ENCODE measurements around the gene LHX6. TPM values are rescaled to one million over a fixed set of nuclear protein-coding genes. Genes with fewer than 3 reads are reported as not detected.

LHX6 gene
- total RNA-seq, 1 experiment from 2014 or later, result 0.62 TPM

DNA sequence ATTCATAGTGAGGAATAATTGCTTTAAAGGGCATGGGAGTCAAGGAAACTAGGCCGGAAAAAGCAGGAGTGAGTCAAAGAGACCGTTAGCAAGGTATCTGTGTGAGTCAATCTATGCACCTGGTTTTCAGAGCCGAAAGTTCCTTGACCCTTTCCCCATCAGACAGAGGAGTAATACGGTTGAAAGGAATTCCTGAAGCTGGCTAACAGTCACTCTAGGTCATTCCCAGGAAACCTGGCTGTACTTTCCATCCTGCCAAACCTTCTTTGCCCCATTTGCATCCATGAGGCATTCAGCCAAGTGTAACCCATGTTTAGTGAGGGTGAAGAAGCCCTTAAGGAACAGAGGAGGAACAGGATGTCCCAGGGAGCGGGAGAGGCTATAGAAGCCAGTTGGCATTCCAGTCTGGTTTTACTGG is 19.7 kb upstream of the LHX6 start:
- DNase-seq (ENCODE audit: low read depth, low spot score) (no peak), ATAC-seq (no peak)
- ChIA-PET POLR2A (no interaction called here), CTCF (no interaction called here)
- no peak for TF ChIP-seq POLR2AphosphoS5 (IDR thresholded peaks at IDR 0.05; ENCODE audit: low read depth, low read length)
- H3K4me1 ChIP-seq (ENCODE audit: control insufficient read depth, insufficient read depth, low read length), result no peaks in the 10 kb centered on the region
- H3K4me3 ChIP-seq (ENCODE audit: low read depth in 2 of 2, low read length in 2 of 2), result no peak overlapping the region
- no TSS peak for BruUV-seq (replicated peaks)
- in situ Hi-C loops (cut with HindIII; ENCODE audit: low pct_unique_long_range_greater_than_20kb, low sequenced_read_pairs), result no loop called here
- intact Hi-C loops (cut with micrococcal nuclease; ENCODE audit: unreplicated experiment), result no loop called here
- H3K9me3 ChIP-seq (ENCODE audit: control insufficient read depth, insufficient read depth, low read depth, low read length), result no peaks in the 10 kb centered on the region
- H3K27me3 ChIP-seq (ENCODE audit: control insufficient read depth, insufficient read depth, low read length), result no peaks in the 10 kb centered on the region
- H3K36me3 ChIP-seq (ENCODE audit: control insufficient read depth, insufficient read depth, low read length), result peaks cover 10% of the 10 kb centered on the region
- H3K27ac ChIP-seq (ENCODE audit: low read length), result no peak overlapping the region

DNA sequence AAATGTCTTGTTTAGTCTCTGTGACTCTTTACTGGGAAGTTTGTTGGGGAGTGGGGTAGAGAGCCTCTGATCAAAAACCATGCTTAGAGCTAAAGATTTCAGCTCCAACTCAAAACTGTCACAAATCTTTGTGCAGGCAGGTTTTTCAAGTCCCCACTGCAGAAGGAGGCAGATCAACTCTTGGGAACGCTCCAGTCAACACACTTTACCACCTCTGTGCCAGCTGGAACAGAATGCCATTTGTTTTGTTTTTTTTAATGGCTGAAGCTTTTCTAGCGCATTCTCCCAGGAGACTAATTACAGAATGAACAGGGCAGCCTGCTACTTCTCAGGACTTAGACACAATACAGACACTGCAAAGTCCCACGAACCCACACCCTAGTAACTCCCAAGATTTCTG is 17.9 kb upstream of the LHX6 start:
- H3K27ac ChIP-seq (ENCODE audit: low read length), result no peak overlapping the region
- DNase-seq (ENCODE audit: low read depth, low spot score), result no peak
- in situ Hi-C loops (cut with HindIII; ENCODE audit: low pct_unique_long_range_greater_than_20kb, low sequenced_read_pairs), result no loop called here
- peaks cover 12% of the 10 kb centered on the region for H3K36me3 ChIP-seq (ENCODE audit: control insufficient read depth, insufficient read depth, low read length)
- POLR2A ChIA-PET, result no interaction called here
- no peaks in the 10 kb centered on the region for H3K9me3 ChIP-seq (ENCODE audit: control insufficient read depth, insufficient read depth, low read depth, low read length)
- BruUV-seq (replicated peaks), result no TSS peak
- ATAC-seq, result no peak
- CTCF ChIA-PET, result no interaction called here
- TF ChIP-seq POLR2AphosphoS5 (IDR thresholded peaks at IDR 0.05; ENCODE audit: low read depth, low read length) (no peak), TCF7L2 (IDR thresholded peaks at IDR 0.05; ENCODE audit: low read depth, low read length) (no peak), SIN3A (IDR thresholded peaks at IDR 0.05; ENCODE audit: borderline replicate concordance, insufficient read depth, low read depth, low read length) (no peak)
- TF ChIP-seq, protein P1, sequence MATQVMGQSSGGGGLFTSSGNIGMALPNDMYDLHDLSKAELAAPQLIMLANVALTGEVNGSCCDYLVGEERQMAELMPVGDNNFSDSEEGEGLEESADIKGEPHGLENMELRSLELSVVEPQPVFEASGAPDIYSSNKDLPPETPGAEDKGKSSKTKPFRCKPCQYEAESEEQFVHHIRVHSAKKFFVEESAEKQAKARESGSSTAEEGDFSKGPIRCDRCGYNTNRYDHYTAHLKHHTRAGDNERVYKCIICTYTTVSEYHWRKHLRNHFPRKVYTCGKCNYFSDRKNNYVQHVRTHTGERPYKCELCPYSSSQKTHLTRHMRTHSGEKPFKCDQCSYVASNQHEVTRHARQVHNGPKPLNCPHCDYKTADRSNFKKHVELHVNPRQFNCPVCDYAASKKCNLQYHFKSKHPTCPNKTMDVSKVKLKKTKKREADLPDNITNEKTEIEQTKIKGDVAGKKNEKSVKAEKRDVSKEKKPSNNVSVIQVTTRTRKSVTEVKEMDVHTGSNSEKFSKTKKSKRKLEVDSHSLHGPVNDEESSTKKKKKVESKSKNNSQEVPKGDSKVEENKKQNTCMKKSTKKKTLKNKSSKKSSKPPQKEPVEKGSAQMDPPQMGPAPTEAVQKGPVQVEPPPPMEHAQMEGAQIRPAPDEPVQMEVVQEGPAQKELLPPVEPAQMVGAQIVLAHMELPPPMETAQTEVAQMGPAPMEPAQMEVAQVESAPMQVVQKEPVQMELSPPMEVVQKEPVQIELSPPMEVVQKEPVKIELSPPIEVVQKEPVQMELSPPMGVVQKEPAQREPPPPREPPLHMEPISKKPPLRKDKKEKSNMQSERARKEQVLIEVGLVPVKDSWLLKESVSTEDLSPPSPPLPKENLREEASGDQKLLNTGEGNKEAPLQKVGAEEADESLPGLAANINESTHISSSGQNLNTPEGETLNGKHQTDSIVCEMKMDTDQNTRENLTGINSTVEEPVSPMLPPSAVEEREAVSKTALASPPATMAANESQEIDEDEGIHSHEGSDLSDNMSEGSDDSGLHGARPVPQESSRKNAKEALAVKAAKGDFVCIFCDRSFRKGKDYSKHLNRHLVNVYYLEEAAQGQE (IDR thresholded peaks at IDR 0.05; ENCODE audit: insufficient read depth in 1 of 2, low read depth in 2 of 2, low read length in 1 of 2), result no peak
- TF ChIP-seq, protein P2, sequence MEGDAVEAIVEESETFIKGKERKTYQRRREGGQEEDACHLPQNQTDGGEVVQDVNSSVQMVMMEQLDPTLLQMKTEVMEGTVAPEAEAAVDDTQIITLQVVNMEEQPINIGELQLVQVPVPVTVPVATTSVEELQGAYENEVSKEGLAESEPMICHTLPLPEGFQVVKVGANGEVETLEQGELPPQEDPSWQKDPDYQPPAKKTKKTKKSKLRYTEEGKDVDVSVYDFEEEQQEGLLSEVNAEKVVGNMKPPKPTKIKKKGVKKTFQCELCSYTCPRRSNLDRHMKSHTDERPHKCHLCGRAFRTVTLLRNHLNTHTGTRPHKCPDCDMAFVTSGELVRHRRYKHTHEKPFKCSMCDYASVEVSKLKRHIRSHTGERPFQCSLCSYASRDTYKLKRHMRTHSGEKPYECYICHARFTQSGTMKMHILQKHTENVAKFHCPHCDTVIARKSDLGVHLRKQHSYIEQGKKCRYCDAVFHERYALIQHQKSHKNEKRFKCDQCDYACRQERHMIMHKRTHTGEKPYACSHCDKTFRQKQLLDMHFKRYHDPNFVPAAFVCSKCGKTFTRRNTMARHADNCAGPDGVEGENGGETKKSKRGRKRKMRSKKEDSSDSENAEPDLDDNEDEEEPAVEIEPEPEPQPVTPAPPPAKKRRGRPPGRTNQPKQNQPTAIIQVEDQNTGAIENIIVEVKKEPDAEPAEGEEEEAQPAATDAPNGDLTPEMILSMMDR (IDR thresholded peaks at IDR 0.05), result no peak
- no peaks in the 10 kb centered on the region for H3K4me1 ChIP-seq (ENCODE audit: control insufficient read depth, insufficient read depth, low read length)
- intact Hi-C loops (cut with micrococcal nuclease; ENCODE audit: unreplicated experiment), result no loop called here
- H3K27me3 ChIP-seq (ENCODE audit: control insufficient read depth, insufficient read depth, low read length), result no peaks in the 10 kb centered on the region
- no peak overlapping the region for H3K4me3 ChIP-seq (ENCODE audit: low read depth in 2 of 2, low read length in 2 of 2)

DNA sequence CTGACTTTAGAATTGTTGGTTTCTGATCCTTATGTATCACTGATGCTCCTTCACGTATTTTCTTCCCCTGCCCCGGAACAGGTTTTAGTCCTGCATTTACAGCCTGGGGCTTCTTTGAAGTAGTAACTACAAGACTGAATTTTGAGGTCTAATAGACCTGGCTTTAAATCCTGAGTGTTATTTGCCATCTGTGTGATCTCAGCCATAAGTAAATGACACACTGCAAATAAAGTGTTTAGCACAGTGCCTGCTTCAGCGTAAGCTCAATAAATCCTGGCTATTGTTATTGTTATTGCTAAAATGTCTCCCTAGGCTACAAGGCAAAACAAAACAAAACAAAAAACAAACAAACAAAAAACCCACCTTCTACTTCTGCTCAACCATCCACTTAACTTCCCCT is 15.6 kb upstream of the LHX6 start:
- ChIA-PET POLR2A (no interaction called here), CTCF (no interaction called here)
- Histone ChIP-seq H3K27ac (ENCODE audit: low read length) (no peak overlapping the region), H3K36me3 (ENCODE audit: control insufficient read depth, insufficient read depth, low read length) (peaks cover 16% of the 10 kb centered on the region), H3K9me3 (ENCODE audit: control insufficient read depth, insufficient read depth, low read depth, low read length) (no peaks in the 10 kb centered on the region), H3K4me1 (ENCODE audit: control insufficient read depth, insufficient read depth, low read length) (no peaks in the 10 kb centered on the region), H3K27me3 (ENCODE audit: control insufficient read depth, insufficient read depth, low read length) (no peaks in the 10 kb centered on the region), H3K4me3 (ENCODE audit: low read depth in 2 of 2, low read length in 2 of 2) (no peak overlapping the region)
- ATAC-seq (no peak), DNase-seq (ENCODE audit: low read depth, low spot score) (no peak)
- TF ChIP-seq POLR2AphosphoS5 (IDR thresholded peaks at IDR 0.05; ENCODE audit: low read depth, low read length), result no peak
- no peak for TF ChIP-seq TCF7L2 (IDR thresholded peaks at IDR 0.05; ENCODE audit: low read depth, low read length)
- TF ChIP-seq, protein P2 (IDR thresholded peaks at IDR 0.05), result no peak
- TF ChIP-seq, protein P1 (IDR thresholded peaks at IDR 0.05; ENCODE audit: insufficient read depth in 1 of 2, low read depth in 2 of 2, low read length in 1 of 2), result no peak
- no peak for TF ChIP-seq SIN3A (IDR thresholded peaks at IDR 0.05; ENCODE audit: borderline replicate concordance, insufficient read depth, low read depth, low read length)
- BruUV-seq (replicated peaks), result no TSS peak
- intact Hi-C loops (cut with micrococcal nuclease; ENCODE audit: unreplicated experiment), result no loop called here
- in situ Hi-C loops (cut with HindIII; ENCODE audit: low pct_unique_long_range_greater_than_20kb, low sequenced_read_pairs), result no loop called here

Measured in Panc1 (cell line).